ENCODE data around the gene TENT5A.

Gene TENT5A

GRCh38 chr6:81700414-81700813, 52.1 kb downstream of the TENT5A start:
- DNase-seq, result no peak

- no peak for DNase-seq
Measured at GRCh38 chr6:81697559-81697958, 54.9 kb downstream of the TENT5A start.

GRCh38 chr6:81696524-81696923, 56.0 kb downstream of the TENT5A start:
- no peak for DNase-seq
